SJCRH30 (cell line): Measurements from ENCODE around the gene CDC45. TPM values are rescaled to one million over a fixed set of nuclear protein-coding genes. Genes with fewer than 3 reads are reported as not detected.

ENCODE experiments used
- DNase-seq, 2 experiments: peaks; one replicate each; pipeline ENCODE4 v3.0.0-alpha.2; 2015 to 2020
- H3K27ac ChIP-seq: fragments of 250-450 bp; sonication (Bioruptor Pico); 2 replicates; pipeline ENCODE4 v1.5.1; 2020; ENCODE audit warnings: mild to moderate bottlenecking, moderate library complexity
- H3K27me3 ChIP-seq: fragments of 250-450 bp; sonication (Bioruptor Pico); 2 replicates; pipeline ENCODE4 v1.5.1; 2020; ENCODE audit warnings: mild to moderate bottlenecking, moderate library complexity
- H3K36me3 ChIP-seq: fragments of 250-450 bp; sonication (Bioruptor Pico); 2 replicates; pipeline ENCODE4 v1.5.1; 2020; ENCODE audit warnings: mild to moderate bottlenecking, moderate library complexity
- H3K4me1 ChIP-seq: fragments of 250-450 bp; sonication (Bioruptor Pico); 2 replicates; pipeline ENCODE4 v1.5.1; 2020; ENCODE audit warnings: mild to moderate bottlenecking, moderate library complexity
- H3K4me3 ChIP-seq: fragments of 250-450 bp; sonication (Bioruptor Pico); 2 replicates; pipeline ENCODE4 v1.5.1; 2020; ENCODE audit warnings: mild to moderate bottlenecking, moderate library complexity
- H3K9me3 ChIP-seq: fragments of 250-450 bp; sonication (Bioruptor Pico); replicated peaks from 2 replicates; pipeline ENCODE4 v1.5.1; 2020; ENCODE audit warnings: mild to moderate bottlenecking, moderate library complexity
- total RNA-seq: library from RNA; depleted of rRNA; stranded (reverse); fragments of >200 nt; shearing (Covaris generic); gene quantifications from 2 replicates; pipeline ENCODE4 v1.2.3, GENCODE V29; 2014; rRNA removed

CDC45 gene
- total RNA-seq, 1 experiment from 2014 or later = 56.0 TPM

DNA sequence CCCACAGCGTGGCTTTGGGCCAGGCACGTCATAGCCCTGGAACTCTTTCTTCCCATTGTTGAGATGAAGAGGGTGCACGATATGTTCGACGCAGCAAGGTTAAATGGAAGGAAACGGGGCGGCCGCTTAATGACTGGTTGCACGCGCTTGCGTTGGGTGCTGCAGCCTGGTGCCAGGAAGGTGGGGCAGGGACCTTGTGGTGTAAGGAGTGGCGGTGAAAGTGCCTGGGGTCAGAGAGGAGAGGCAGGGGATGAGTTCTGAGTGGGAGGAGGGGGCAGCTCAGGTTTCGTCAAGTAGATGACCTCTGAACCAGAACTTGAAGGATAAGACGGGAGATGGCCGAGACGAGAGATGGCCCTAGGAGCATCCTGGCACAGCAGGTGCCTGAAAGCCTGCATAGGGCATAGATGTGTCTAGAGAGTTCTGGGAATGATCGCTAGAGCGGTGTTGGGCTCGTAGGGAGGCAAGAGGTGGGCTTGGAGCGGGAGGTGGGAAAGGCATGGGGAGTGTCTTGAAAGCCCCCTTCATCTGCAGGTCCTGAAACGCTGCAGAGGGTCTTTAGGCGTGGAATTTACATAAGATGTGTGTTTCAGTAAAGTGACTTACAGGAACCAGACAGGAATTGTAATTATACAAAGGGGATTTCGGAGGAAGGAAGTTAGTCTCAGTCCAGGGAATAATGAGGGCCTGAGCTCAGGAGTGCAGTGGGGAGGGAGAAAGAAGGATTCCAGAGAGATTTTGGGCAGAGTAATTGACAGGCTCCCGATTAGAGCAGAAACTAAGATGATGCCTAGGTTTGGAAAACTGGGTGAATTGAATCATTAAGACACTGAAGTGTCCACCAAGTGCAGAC, 87.7 kb downstream of the CDC45 start:
- Histone ChIP-seq H3K4me1 (no peaks in the 10 kb centered on the region), H3K36me3 (no peaks in the 10 kb centered on the region), H3K4me3 (no peak overlapping the region), H3K9me3 (peaks cover 6% of the 10 kb centered on the region; the same call in 1 of the 2 replicates), H3K27me3 (no peaks in the 10 kb centered on the region), H3K27ac (no peak overlapping the region)
- DNase-seq = no peak

DNA sequence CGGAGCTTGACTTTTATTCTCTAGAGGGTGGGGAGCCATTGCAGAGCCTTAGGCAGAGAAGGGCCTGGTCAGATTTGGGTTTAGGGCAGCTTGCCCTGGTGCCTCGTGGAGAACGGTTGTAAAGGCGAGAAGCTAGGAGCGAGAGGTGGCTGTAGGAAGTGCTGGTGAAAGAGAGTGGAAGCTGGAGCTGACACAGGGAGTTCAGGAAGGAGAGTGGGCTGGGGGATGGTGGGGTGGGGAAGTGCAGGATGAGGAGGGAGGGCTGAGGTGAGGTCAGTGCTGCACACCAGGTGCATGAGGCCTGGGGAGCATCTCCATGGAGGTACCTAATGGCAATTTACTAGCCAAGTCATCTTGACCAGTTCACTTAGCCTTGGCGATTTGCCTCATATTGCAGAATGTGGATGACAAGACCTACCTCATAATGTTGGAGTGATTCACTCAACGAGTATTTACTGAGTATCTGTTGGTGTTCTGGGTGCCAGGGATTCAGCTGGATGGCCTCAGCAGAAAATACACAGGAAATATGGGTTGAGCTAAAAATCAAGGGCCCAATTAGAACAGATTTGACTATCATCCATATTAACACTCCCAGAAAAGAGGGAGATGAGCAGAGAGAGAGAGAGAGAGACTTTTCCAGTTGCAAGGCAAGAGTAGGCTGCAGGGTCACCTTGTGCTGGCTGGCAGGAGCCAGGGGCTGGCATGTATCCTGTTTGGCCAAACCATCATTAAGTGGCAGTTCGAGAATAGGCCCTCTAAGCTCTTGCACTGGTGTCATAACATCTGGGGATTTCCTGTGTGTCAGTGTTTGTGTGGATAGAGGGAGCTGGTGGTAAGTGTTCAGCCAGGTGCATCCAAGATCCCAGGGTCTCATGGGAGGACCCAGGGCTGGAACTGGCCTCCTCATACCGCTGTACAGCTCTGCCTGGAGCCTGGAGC, 88.9 kb downstream of the CDC45 start:
- Histone ChIP-seq H3K4me1 (no peaks in the 10 kb centered on the region), H3K9me3 (peaks cover 6% of the 10 kb centered on the region; the same call in 1 of the 2 replicates), H3K36me3 (no peaks in the 10 kb centered on the region), H3K27me3 (no peaks in the 10 kb centered on the region), H3K4me3 (no peak overlapping the region), H3K27ac (no peak overlapping the region)
- DNase-seq = no peak

DNA sequence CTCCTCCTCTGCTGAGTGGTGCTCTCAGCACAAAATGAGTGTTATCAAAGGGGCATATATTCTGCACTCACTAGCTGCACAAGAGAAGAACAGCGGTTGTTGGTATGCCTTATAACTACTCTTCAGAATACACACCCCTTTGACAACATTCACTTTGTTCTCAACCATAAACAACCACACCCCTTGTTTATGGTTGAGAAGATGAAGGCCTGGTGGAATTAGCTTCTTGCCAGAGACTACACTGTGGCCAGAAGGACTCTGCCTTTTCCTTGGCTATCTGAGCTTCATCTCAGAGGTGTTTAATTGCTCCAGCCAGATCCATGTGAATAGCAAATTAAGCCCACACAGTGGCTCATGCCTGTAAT, 89.5 kb downstream of the CDC45 start:
- Histone ChIP-seq H3K9me3 (peaks cover 3% of the 10 kb centered on the region; the same call in 1 of the 2 replicates), H3K27ac (no peak overlapping the region)
- no peak for DNase-seq

DNA sequence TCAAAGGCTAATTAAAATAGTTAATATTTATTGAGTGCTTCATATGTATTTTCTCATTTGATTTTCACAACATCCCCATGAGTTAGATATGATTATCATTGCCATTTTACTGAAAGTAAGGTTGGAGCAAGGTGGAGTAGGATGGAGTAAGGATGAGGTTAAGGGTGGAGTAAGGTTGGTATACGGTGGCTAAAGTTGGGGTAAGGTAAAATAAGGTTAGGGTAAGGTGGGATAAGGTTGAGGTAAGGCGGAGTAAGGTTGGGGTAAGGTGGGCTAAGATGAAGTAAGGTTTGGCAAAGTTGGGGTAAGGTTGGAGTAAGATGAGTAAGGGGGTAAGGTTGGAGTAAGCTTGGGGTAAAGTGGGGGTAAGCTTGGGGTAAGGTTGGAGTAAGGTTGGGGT, 90.3 kb downstream of the CDC45 start:
- Histone ChIP-seq H3K4me3 (no peak overlapping the region), H3K9me3 (no peaks in the 10 kb centered on the region)

More for the DNA sequence above, 89.5 kb downstream of the CDC45 start:
- Histone ChIP-seq H3K27me3 (no peaks in the 10 kb centered on the region), H3K4me1 (no peaks in the 10 kb centered on the region), H3K4me3 (no peak overlapping the region), H3K36me3 (no peaks in the 10 kb centered on the region)

More for the DNA sequence above, 90.3 kb downstream of the CDC45 start:
- no peaks in the 10 kb centered on the region for H3K36me3 ChIP-seq
- DNase-seq = no peak
- no peak overlapping the region for H3K27ac ChIP-seq
- no peaks in the 10 kb centered on the region for H3K4me1 ChIP-seq
- H3K27me3 ChIP-seq = no peaks in the 10 kb centered on the region

Other genes starting within 250 kb of the CDC45 start
- gene CLTCL1, start 188.2 kb upstream of the CDC45 start, total RNA-seq = 7.1 and 7.5 TPM in 2 replicates
- 25.2 and 25.3 TPM in 2 replicates for gene HIRA, start 48.2 kb upstream of the CDC45 start, total RNA-seq
- gene MRPL40, start 47.4 kb upstream of the CDC45 start, total RNA-seq = 51.5 and 55.7 TPM in 2 replicates
- gene C22orf39, start 32.2 kb upstream of the CDC45 start, total RNA-seq = 37.4 and 40.9 TPM in 2 replicates
- 91.8 and 98.1 TPM in 2 replicates for gene UFD1, start 727 bp upstream of the CDC45 start, total RNA-seq
- 0.04 and 0.20 TPM in 2 replicates for gene CLDN5, start 44.5 kb downstream of the CDC45 start, total RNA-seq
- gene SEPTIN5, start 234.6 kb downstream of the CDC45 start, total RNA-seq = 11.2 and 11.9 TPM in 2 replicates
- 2.5 and 4.4 TPM in 2 replicates for gene GP1BB, start 243.6 kb downstream of the CDC45 start, total RNA-seq